H9 (cell line): Measurements from ENCODE around the gene TMEM250. TPM values are rescaled to one million over a fixed set of nuclear protein-coding genes. Genes with fewer than 3 reads are reported as not detected.

Source experiments
- DNase-seq: peaks from one replicate; pipeline ENCODE4 v3.0.0-alpha.2; 2017
- H2AFZ ChIP-seq: one replicate; pipeline ENCODE4 v1.6.1; 2013; ENCODE audit warnings: mild to moderate bottlenecking, low read length, control low read depth, moderate library complexity
- H2AK5ac ChIP-seq: 2 replicates; pipeline ENCODE4 v1.6.1; 2013; ENCODE audit warnings: low read length, control low read depth, mixed read lengths; ENCODE audit not compliant: insufficient read length
- H2BK120ac ChIP-seq: one replicate; pipeline ENCODE4 v1.6.1; 2013; ENCODE audit warnings: low read depth, mild to moderate bottlenecking, low read length, control low read depth, inconsistent platforms; ENCODE audit not compliant: poor library complexity, severe bottlenecking
- H2BK12ac ChIP-seq: 2 replicates; pipeline ENCODE4 v1.6.1; 2013; ENCODE audit warnings: low read length, control low read depth, mixed read lengths, low read depth; ENCODE audit not compliant: insufficient read length
- H2BK15ac ChIP-seq: 2 replicates; pipeline ENCODE4 v1.6.1; 2013; ENCODE audit warnings: low read depth, low read length, control low read depth
- H2BK20ac ChIP-seq: one replicate; pipeline ENCODE4 v1.6.1; 2013; ENCODE audit warnings: low read depth, mild to moderate bottlenecking, low read length, control low read depth, inconsistent platforms; ENCODE audit not compliant: poor library complexity, severe bottlenecking
- H2BK5ac ChIP-seq: 2 replicates; pipeline ENCODE4 v1.6.1; 2013; ENCODE audit warnings: low read length, control low read depth, mixed read lengths; ENCODE audit not compliant: insufficient read length
- H3K14ac ChIP-seq: 2 replicates; pipeline ENCODE4 v1.6.1; 2013; ENCODE audit warnings: low read length, control low read depth; ENCODE audit not compliant: insufficient read depth
- H3K18ac ChIP-seq: 2 replicates; pipeline ENCODE4 v1.6.1; 2013; ENCODE audit warnings: low read depth, mild to moderate bottlenecking, mixed read lengths, low read length, control low read depth; ENCODE audit not compliant: insufficient read length
- H3K23ac ChIP-seq: 2 replicates; pipeline ENCODE4 v1.6.1; 2013; ENCODE audit warnings: low read length, control low read depth, mixed read lengths, low read depth; ENCODE audit not compliant: insufficient read length
- H3K23me2 ChIP-seq: 2 replicates; pipeline ENCODE4 v1.6.1; 2013; ENCODE audit warnings: low read depth, mild to moderate bottlenecking, mixed read lengths, low read length, control low read depth; ENCODE audit not compliant: insufficient read length, poor library complexity, severe bottlenecking
- H3K27ac ChIP-seq: 2 replicates; pipeline ENCODE4 v1.5.1; 2013; ENCODE audit warnings: low read length, control low read depth, mixed read lengths, low read depth; ENCODE audit not compliant: insufficient read length
- H3K27me3 ChIP-seq: 2 replicates; pipeline ENCODE4 v1.6.1; 2013; ENCODE audit warnings: low read length, control low read depth, inconsistent platforms; ENCODE audit not compliant: insufficient read depth
- H3K4ac ChIP-seq: 2 replicates; pipeline ENCODE4 v1.6.1; 2013; ENCODE audit warnings: low read depth, mild to moderate bottlenecking, control low read depth, inconsistent platforms, low read length, moderate library complexity
- H3K4me1 ChIP-seq: 2 replicates; pipeline ENCODE4 v1.6.1; 2013; ENCODE audit warnings: low read length, control low read depth, inconsistent platforms; ENCODE audit not compliant: insufficient read depth
- H3K4me2 ChIP-seq: 2 replicates; pipeline ENCODE4 v1.6.1; 2013; ENCODE audit warnings: low read length, control low read depth, mixed read lengths; ENCODE audit not compliant: insufficient read length, insufficient read depth
- H3K56ac ChIP-seq: 2 replicates; pipeline ENCODE4 v1.6.1; 2013; ENCODE audit warnings: low read depth, mild to moderate bottlenecking, mixed read lengths, low read length, control low read depth; ENCODE audit not compliant: insufficient read length
- H3K79me1 ChIP-seq: 2 replicates; pipeline ENCODE4 v1.6.1; 2013; ENCODE audit warnings: low read depth, mild to moderate bottlenecking, moderate library complexity, low read length, control low read depth, inconsistent platforms; ENCODE audit not compliant: insufficient read depth, poor library complexity, severe bottlenecking
- H3K79me2 ChIP-seq: 2 replicates; pipeline ENCODE4 v1.6.1; 2013; ENCODE audit warnings: low read length, control low read depth, inconsistent platforms; ENCODE audit not compliant: insufficient read depth
- H3K9ac ChIP-seq: 2 replicates; pipeline ENCODE4 v1.6.1; 2013; ENCODE audit warnings: low read length, control low read depth, mixed read lengths; ENCODE audit not compliant: insufficient read length; ENCODE audit errors: extremely low read depth
- H3K9me3 ChIP-seq: one replicate; pipeline ENCODE4 v1.6.1; 2013; ENCODE audit warnings: low read depth, low read length, inconsistent platforms; ENCODE audit not compliant: control insufficient read depth
- H3T11ph ChIP-seq: one replicate; pipeline ENCODE4 v1.6.1; 2013; ENCODE audit warnings: mild to moderate bottlenecking, low read length, control low read depth, inconsistent platforms
- H4K20me1 ChIP-seq: one replicate; pipeline ENCODE4 v1.6.1; 2013; ENCODE audit not compliant: control insufficient read depth, insufficient read length, insufficient read depth
- H4K5ac ChIP-seq: 2 replicates; pipeline ENCODE4 v1.6.1; 2013; ENCODE audit warnings: low read depth, mild to moderate bottlenecking, mixed read lengths, low read length, control low read depth; ENCODE audit not compliant: insufficient read length
- H4K8ac ChIP-seq: replicated peaks from 2 replicates; pipeline ENCODE4 v1.6.1; 2013; ENCODE audit warnings: low read length, control low read depth, mixed read lengths, low read depth; ENCODE audit not compliant: insufficient read length
- H4K91ac ChIP-seq: 2 replicates; pipeline ENCODE4 v1.6.1; 2013; ENCODE audit warnings: low read depth, mild to moderate bottlenecking, moderate library complexity, mixed read lengths, low read length, control low read depth; ENCODE audit not compliant: insufficient read length
- H3K27ac Mint-ChIP-seq, 3 experiments: 2 replicates in 2 of 3; 3 replicates in 1 of 3; pipeline ENCODE4 v1.8.0; 2020 to 2021; ENCODE audit warnings: mixed read lengths in 3 of 3, mild to moderate bottlenecking in 1 of 3, moderate library complexity in 1 of 3
- H3K27me3 Mint-ChIP-seq: 2 replicates; pipeline ENCODE4 v1.8.0; 2021; ENCODE audit warnings: low read depth, mild to moderate bottlenecking, moderate library complexity, mixed read lengths
- H3K36me3 Mint-ChIP-seq, 3 experiments: 2 replicates in 2 of 3; 3 replicates in 1 of 3; pipeline ENCODE4 v1.8.0; 2020 to 2021; ENCODE audit warnings: low read depth in 3 of 3, mixed read lengths in 3 of 3; ENCODE audit not compliant: insufficient read depth in 1 of 3
- H3K4me1 Mint-ChIP-seq, 2 experiments: 2 replicates each; pipeline ENCODE4 v1.8.0; 2020; ENCODE audit warnings: mixed read lengths in 2 of 2
- H3K4me3 Mint-ChIP-seq, 2 experiments: 2 replicates in 1 of 2; 3 replicates in 1 of 2; pipeline ENCODE4 v1.8.0; 2020 to 2021; ENCODE audit warnings: mild to moderate bottlenecking in 2 of 2, mixed read lengths in 2 of 2, moderate library complexity in 1 of 2
- H3K9me3 Mint-ChIP-seq, 2 experiments: 2 replicates in 1 of 2; 3 replicates in 1 of 2; pipeline ENCODE4 v1.8.0; 2020; ENCODE audit warnings: mild to moderate bottlenecking in 2 of 2, mixed read lengths in 2 of 2, moderate library complexity in 1 of 2
- WGBS: extraction: QIAGEN DNeasy Blood & Tissue Kit; methylation state at CpG from one replicate; pipeline ENCODE4 v1.1.7; 2013; ENCODE audit warnings: missing lambda C conversion rate, low lambda C conversion rate, mixed read lengths; ENCODE audit not compliant: insufficient read length; ENCODE audit errors: extremely low coverage; 5-methylcytosine and 5-hydroxymethylcytosine counted together
- total RNA-seq: library from RNA; stranded (reverse); gene quantifications from 2 replicates; pipeline ENCODE4 v1.2.1, GENCODE V29; 2021
- TF ChIP-seq, protein P1 (sequence below): fragments of 200-600 bp; sonication (generic); conservative IDR thresholded peaks from 3 replicates; pipeline ENCODE4 v1.8.0; 2021; ENCODE audit warnings: antibody characterized with exemption, mild to moderate bottlenecking

TMEM250 gene
- total RNA-seq, 1 experiment from 2014 or later: 48.1 TPM

DNA sequence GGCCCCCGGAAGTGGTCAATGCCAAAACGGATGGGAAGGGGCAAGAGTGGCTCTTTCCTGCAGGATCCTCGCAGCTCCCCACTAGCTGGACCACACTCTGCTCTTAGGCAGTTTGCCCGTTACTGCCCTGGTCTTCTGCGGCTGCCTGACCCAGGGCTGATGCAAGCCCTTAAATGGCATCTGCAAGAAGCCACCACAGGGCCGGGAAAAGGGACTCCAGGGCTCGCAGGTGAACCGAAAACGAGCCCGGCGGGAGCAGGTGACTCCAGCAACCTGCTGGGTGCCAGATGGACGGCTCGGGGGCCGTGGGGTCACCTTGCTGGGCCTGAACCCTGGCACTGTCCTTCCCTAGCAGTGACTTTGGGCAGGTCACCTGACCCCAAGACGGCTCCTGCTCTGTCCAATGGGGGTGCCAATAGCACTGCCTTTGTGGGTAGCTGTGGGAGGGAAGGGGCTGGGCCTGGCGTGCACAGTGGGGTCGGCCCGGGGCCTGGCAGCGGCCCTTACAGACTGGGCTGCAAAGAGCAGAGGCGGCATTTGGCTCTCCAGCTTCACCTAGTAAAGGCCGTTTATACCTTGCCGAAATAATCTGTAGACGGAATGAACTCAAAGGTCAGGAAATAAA lies 1.3 kb downstream of the TMEM250 start:
- Histone ChIP-seq H4K8ac (no peak overlapping the region), H2BK5ac (no peak overlapping the region), H3K23ac (no peak overlapping the region), H2AK5ac (no peak overlapping the region), H3K79me1 (no peaks in the 10 kb centered on the region), H3K4me1 (no peaks in the 10 kb centered on the region), H3K79me2 (no peaks in the 10 kb centered on the region), H3K4me2 (peak overlapping the region; percentile 65), H2AFZ (no peak overlapping the region), H4K5ac (no peak overlapping the region), H3K9ac (no peak overlapping the region), H2BK12ac (no peak overlapping the region), H3T11ph (no peak overlapping the region), H4K20me1 (no peaks in the 10 kb centered on the region), H2BK15ac (no peak overlapping the region), H4K91ac (no peak overlapping the region), H3K9me3 (no peaks in the 10 kb centered on the region), H3K27ac (no peak overlapping the region), H3K18ac (no peak overlapping the region), H2BK120ac (no peak overlapping the region), H3K4ac (no peak overlapping the region), H3K23me2 (no peaks in the 10 kb centered on the region), H3K56ac (no peak overlapping the region), H3K14ac (no peak overlapping the region), H3K27me3 (no peaks in the 10 kb centered on the region), H2BK20ac (no peak overlapping the region)
- H3K27ac Mint-ChIP-seq: peak overlapping the region in 1 of 3 experiments; percentile 34; a peak in 1 of 7 replicates
- H3K36me3 Mint-ChIP-seq: peaks cover 1 to 18% (median 17%) of the 10 kb centered on the region in 3 experiments; a peak in 5 of 7 replicates
- TF ChIP-seq, protein P1, sequence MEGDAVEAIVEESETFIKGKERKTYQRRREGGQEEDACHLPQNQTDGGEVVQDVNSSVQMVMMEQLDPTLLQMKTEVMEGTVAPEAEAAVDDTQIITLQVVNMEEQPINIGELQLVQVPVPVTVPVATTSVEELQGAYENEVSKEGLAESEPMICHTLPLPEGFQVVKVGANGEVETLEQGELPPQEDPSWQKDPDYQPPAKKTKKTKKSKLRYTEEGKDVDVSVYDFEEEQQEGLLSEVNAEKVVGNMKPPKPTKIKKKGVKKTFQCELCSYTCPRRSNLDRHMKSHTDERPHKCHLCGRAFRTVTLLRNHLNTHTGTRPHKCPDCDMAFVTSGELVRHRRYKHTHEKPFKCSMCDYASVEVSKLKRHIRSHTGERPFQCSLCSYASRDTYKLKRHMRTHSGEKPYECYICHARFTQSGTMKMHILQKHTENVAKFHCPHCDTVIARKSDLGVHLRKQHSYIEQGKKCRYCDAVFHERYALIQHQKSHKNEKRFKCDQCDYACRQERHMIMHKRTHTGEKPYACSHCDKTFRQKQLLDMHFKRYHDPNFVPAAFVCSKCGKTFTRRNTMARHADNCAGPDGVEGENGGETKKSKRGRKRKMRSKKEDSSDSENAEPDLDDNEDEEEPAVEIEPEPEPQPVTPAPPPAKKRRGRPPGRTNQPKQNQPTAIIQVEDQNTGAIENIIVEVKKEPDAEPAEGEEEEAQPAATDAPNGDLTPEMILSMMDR: no peak
- peaks cover 5% of the 10 kb centered on the region for H3K27me3 Mint-ChIP-seq
- peak overlapping the region; percentile 71 to 80 for H3K4me3 Mint-ChIP-seq
- peaks cover under 1 to 2% of the 10 kb centered on the region in 2 experiments; a peak in 1 of 4 replicates for H3K4me1 Mint-ChIP-seq
- H3K9me3 Mint-ChIP-seq: no peaks in the 10 kb centered on the region
- WGBS: no CpG with 5 or more reads among the region's 23 CpGs
- peak; percentile 41 for DNase-seq
